Ovary (tissue), 9 donors: Measurements from ENCODE around the gene GALNT16. TPM values are rescaled to one million over a fixed set of nuclear protein-coding genes. Genes with fewer than 3 reads are reported as not detected.

Experiments
- DNase-seq, 5 donors: peaks; one replicate each; pipeline ENCODE4 v3.0.0-alpha.2; 2019 to 2020
- H3K27ac ChIP-seq, 2 donors: fragments of 200-600 bp; one replicate each; pipeline versions ENCODE4 v1.5.1 to v1.8.0; 2019 to 2022
- H3K27me3 ChIP-seq: fragments of 200-600 bp; one replicate; pipeline ENCODE4 v1.8.0; 2022
- H3K36me3 ChIP-seq: fragments of 200-600 bp; sonication (generic); one replicate; pipeline ENCODE4 v1.5.1; 2019
- H3K4me1 ChIP-seq: one replicate; pipeline ENCODE4 v1.8.1; 2013; ENCODE audit warnings: mild to moderate bottlenecking, moderate library complexity; ENCODE audit not compliant: insufficient read depth
- H3K4me3 ChIP-seq: fragments of 200-600 bp; sonication (generic); one replicate; pipeline ENCODE4 v1.5.1; 2017
- H3K9me3 ChIP-seq, 2 donors: fragments of 200-600 bp in 1 of 2; sonication (generic) in 1 of 2; one replicate each; pipeline versions ENCODE4 v1.5.1 to v1.8.1; 2013 to 2019; ENCODE audit warnings: mild to moderate bottlenecking in 1 of 2, moderate library complexity in 1 of 2
- CTCF ChIP-seq, 3 donors: fragments of 450-650 bp in 2 of 3; fragments of 200-600 bp in 1 of 3; IDR thresholded peaks; one replicate each; pipeline versions ENCODE4 v1.5.1 to v1.8.0; 2016 to 2022; ENCODE audit warnings: antibody characterized with exemption in 3 of 3, mild to moderate bottlenecking in 1 of 3
- EP300 ChIP-seq: sonication (generic); formaldehyde crosslinking; IDR thresholded peaks from one replicate; pipeline ENCODE4 v1.6.1; 2017; ENCODE audit warnings: antibody characterized with exemption
- POLR2A ChIP-seq: fragments of 450-650 bp; IDR thresholded peaks from one replicate; pipeline ENCODE4 v1.6.1; 2017; ENCODE audit warnings: antibody characterized with exemption, mild to moderate bottlenecking, moderate library complexity
- WGBS, 3 donors: extraction: QIAGEN DNeasy Blood & Tissue Kit in 1 of 3; methylation state at CpG; one replicate each; pipeline versions ENCODE4 v1.1.5 to v1.1.7; 2013 to 2017; 5-methylcytosine and 5-hydroxymethylcytosine counted together
- intact Hi-C, 4 donors: fragments of 100-400 bp; cut with DNase I; formaldehyde crosslinking; loops; one replicate each; pipeline versions ENCODE4 v1.11.0 to v1.15.1; 2022 to 2023
- polyA plus RNA-seq, 2 donors: library from polyadenylated mRNA; stranded (reverse); fragments of 200-250 nt in 1 of 2; fragments of 350-450 nt in 1 of 2; fragmentation: Illumina TruSeq in 1 of 2; extraction: RNeasy Lipid Tissue Mini Kit (QIAGEN cat#74804) in 1 of 2; gene quantifications; one replicate each; pipeline ENCODE4 v1.2.3, GENCODE V29; 2013 to 2014
- total RNA-seq, 7 donors: library from RNA; depleted of rRNA in 2 of 7; stranded (reverse); fragments of >200 nt in 2 of 7; fragmentation: NEBNext Ultra II Directional in 3 of 7; extraction: Animal tissue kit (Norgen Biotek cat#: 25700) in 3 of 7; gene quantifications; one replicate each; pipeline versions ENCODE4 v1.1.0 to v1.2.4, GENCODE V29; 2016 to 2023
- donor health status: DM: no; HTN: no; CAD: no; lungs with moderate emphysema.
- donor health status: DM: no; HTN: no; CAD: no.
- donor health status: Bipolar disorder and iron deficiency.
- donor health status: DM: yes; HTN: yes; CAD: no.
- donor health status: DM: no; HTN: no; CAD: no.
- donor health status: DM: yes; HTN: yes; CAD: no.

The GALNT16 gene
- total and polyA plus RNA-seq, 9 donors: 0.36 to 5.3 (median 2.0) TPM

DNA sequence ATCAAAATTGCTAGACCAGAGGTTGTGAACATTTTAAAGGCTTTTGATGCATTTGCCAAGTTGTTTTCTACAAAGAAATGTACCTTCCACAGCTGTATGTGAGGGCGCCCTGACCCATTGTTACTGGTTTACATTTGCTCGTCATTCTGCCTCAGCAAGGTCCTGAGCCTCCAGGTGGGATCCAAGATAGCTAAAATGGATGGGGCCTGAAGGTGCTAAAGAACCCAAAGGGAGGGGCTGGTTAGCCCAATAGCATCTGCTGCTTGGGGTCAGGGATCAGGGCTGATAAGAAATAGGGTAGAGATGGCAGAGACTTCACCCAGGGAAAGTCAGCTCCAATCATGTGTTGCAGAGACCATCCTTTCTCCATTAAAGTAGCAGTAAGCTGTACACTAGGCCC is 43.1 kb downstream of the GALNT16 start:
- Histone ChIP-seq H3K27ac (no peak overlapping the region), H3K4me3 (no peak overlapping the region), H3K36me3 (no peaks in the 10 kb centered on the region), H3K9me3 (no peaks in the 10 kb centered on the region), H3K4me1 (peaks cover under 1% of the 10 kb centered on the region), H3K27me3 (no peaks in the 10 kb centered on the region)
- intact Hi-C loops: no loop called here
- no peak for DNase-seq
- 72 to 81% (median 78%) methylated on average over 2 of the region's 2 CpGs for WGBS, 3 donors
- TF ChIP-seq EP300 (no peak), CTCF (IDR thresholded peaks at IDR 0.05) (no peak), POLR2A (no peak)

DNA sequence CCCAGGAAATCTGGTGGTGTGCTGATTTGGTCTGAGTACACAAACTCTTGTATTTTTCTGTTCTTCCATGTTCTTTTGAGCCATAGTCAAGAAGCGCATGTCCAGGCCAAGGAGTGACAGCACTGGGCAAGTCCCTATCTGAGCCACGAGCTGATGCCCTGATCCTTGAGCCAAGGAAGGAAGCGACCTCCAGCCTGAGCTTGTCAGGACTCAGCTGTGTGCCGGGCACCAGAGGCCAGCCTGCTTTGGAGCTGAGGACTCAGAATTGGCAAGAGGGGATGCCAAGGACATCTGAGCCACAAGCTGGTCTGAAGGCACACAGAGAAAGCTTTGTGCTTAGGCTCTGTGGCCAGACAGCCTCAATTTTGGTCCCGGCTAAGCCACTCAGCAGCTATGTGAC is 52.6 kb downstream of the GALNT16 start:
- no peak overlapping the region for H3K4me3 ChIP-seq
- no peaks in the 10 kb centered on the region for H3K27me3 ChIP-seq
- H3K9me3 ChIP-seq: no peaks in the 10 kb centered on the region
- TF ChIP-seq POLR2A (no peak), CTCF (IDR thresholded peaks at IDR 0.05) (no peak), EP300 (no peak)
- H3K36me3 ChIP-seq: no peaks in the 10 kb centered on the region
- H3K27ac ChIP-seq: no peak overlapping the region
- WGBS, 3 donors: 85 to 93% (median 92%) methylated on average over 5 of the region's 5 CpGs
- H3K4me1 ChIP-seq: peaks cover 2% of the 10 kb centered on the region
- peak in 1 of 5 donors; percentile 4 for DNase-seq
- intact Hi-C loops: no loop called here

- H3K36me3 ChIP-seq: no peaks in the 10 kb centered on the region
- DNase-seq: peak in 1 of 5 donors; percentile 12
- H3K9me3 ChIP-seq: no peaks in the 10 kb centered on the region
- no peak for TF ChIP-seq CTCF (IDR thresholded peaks at IDR 0.05)
- TF ChIP-seq EP300: no peak
- no peak for TF ChIP-seq POLR2A
- WGBS, 3 donors: 92 to 100% (median 94%) methylated on average over 6 of the region's 6 CpGs
- intact Hi-C loops: no loop called here
- no peak overlapping the region for H3K4me3 ChIP-seq
- H3K27me3 ChIP-seq: no peaks in the 10 kb centered on the region
- H3K4me1 ChIP-seq: peaks cover 2% of the 10 kb centered on the region
- no peak overlapping the region for H3K27ac ChIP-seq
Observed at GRCh38 chr14:69313176-69313575, 53.2 kb downstream of the GALNT16 start.

GRCh38 chr14:69314327-69314726 is 54.4 kb downstream of the GALNT16 start:
- TF ChIP-seq POLR2A (no peak), EP300 (no peak)
- Histone ChIP-seq H3K9me3 (no peaks in the 10 kb centered on the region), H3K36me3 (no peaks in the 10 kb centered on the region), H3K4me3 (no peak overlapping the region), H3K27ac (no peak overlapping the region), H3K27me3 (no peaks in the 10 kb centered on the region), H3K4me1 (peaks cover 2% of the 10 kb centered on the region)
- intact Hi-C loops: no loop called here
- peak in 1 of 5 donors; percentile 9 for DNase-seq
- WGBS, 3 donors: 39 to 62% (median 58%) methylated on average over 1 of the region's 1 CpG

- TF ChIP-seq POLR2A (no peak), CTCF (IDR thresholded peaks at IDR 0.05) (no peak), EP300 (no peak)
- DNase-seq: peak in 1 of 5 donors; percentile 22
- H3K27me3 ChIP-seq: no peaks in the 10 kb centered on the region
- intact Hi-C loops: no loop called here
- no peak overlapping the region for H3K4me3 ChIP-seq
- no peak overlapping the region for H3K27ac ChIP-seq
- no peaks in the 10 kb centered on the region for H3K9me3 ChIP-seq
- peaks cover 2% of the 10 kb centered on the region for H3K4me1 ChIP-seq
- no peaks in the 10 kb centered on the region for H3K36me3 ChIP-seq
- 34 to 42% (median 35%) methylated on average over 4 of the region's 4 CpGs for WGBS, 3 donors
Observed at GRCh38 chr14:69315301-69315700, 55.3 kb downstream of the GALNT16 start.
